GM19395 (cell line): ENCODE measurements around the gene ACKR1.

Experiments used
- ATAC-seq: cut with Tn5 transposase; IDR thresholded peaks from one replicate; pipeline ENCODE4 v1.9.1; 2021; ENCODE audit warnings: mild to moderate bottlenecking, moderate library complexity; ENCODE audit not compliant: unreplicated experiment

Gene ACKR1

GRCh38 chr1:159187033-159187432 is 17.6 kb upstream of the ACKR1 start:
- ATAC-seq: no peak

- ATAC-seq: no peak
Observed at GRCh38 chr1:159187647-159188374, 16.9 kb upstream of the ACKR1 start.

GRCh38 chr1:159188375-159188788 is 16.3 kb upstream of the ACKR1 start:
- ATAC-seq: peak; percentile 93

- no peak for ATAC-seq
Observed at GRCh38 chr1:159190441-159190840, 14.2 kb upstream of the ACKR1 start.

- ATAC-seq: no peak
Observed at GRCh38 chr1:159196543-159196942, 8.1 kb upstream of the ACKR1 start.

GRCh38 chr1:159197561-159198557 is 6.8 kb upstream of the ACKR1 start:
- peak; percentile 92 for ATAC-seq

GRCh38 chr1:159199901-159200300 is 4.8 kb upstream of the ACKR1 start:
- no peak for ATAC-seq

- ATAC-seq: no peak
Observed at GRCh38 chr1:159200769-159201168, 3.9 kb upstream of the ACKR1 start.

- ATAC-seq: no peak
Observed at GRCh38 chr1:159201642-159202041, 3.0 kb upstream of the ACKR1 start.

- ATAC-seq: no peak
Observed at GRCh38 chr1:159203610-159204009, 1.1 kb upstream of the ACKR1 start.

GRCh38 chr1:159205225-159205624 is 550 bp downstream of the ACKR1 start:
- no peak for ATAC-seq

GRCh38 chr1:159206110-159206509 is 1.4 kb downstream of the ACKR1 start:
- ATAC-seq: no peak

GRCh38 chr1:159207080-159207479 is 2.4 kb downstream of the ACKR1 start:
- ATAC-seq: no peak

- ATAC-seq: no peak
Observed at GRCh38 chr1:159207774-159208173, 3.1 kb downstream of the ACKR1 start.

- no peak for ATAC-seq
Observed at GRCh38 chr1:159208175-159208825, 3.6 kb downstream of the ACKR1 start.

- ATAC-seq: no peak
Observed at GRCh38 chr1:159209061-159209460, 4.4 kb downstream of the ACKR1 start.

GRCh38 chr1:159211331-159212136 is 6.9 kb downstream of the ACKR1 start:
- no peak for ATAC-seq

GRCh38 chr1:159212596-159212995 is 7.9 kb downstream of the ACKR1 start:
- ATAC-seq: no peak

- peak; percentile 68 for ATAC-seq
Observed at GRCh38 chr1:159214149-159214760, 9.6 kb downstream of the ACKR1 start.
